Hepatocyte (in vitro differentiated cells): ENCODE results near the gene MEG3.

ENCODE experiments used
- CTCF ChIP-seq: fragments of 200-600 bp; sonication (generic); IDR thresholded peaks from 2 replicates; pipeline ENCODE4 v1.5.1; 2016; ENCODE audit warnings: antibody characterized with exemption, mild to moderate bottlenecking; ENCODE audit not compliant: poor library complexity
- EZH2 ChIP-seq: fragments of 200-600 bp; sonication (generic); IDR thresholded peaks from 2 replicates; pipeline ENCODE4 v1.6.1; 2016; ENCODE audit warnings: antibody characterized with exemption, mild to moderate bottlenecking, borderline replicate concordance

DNA sequence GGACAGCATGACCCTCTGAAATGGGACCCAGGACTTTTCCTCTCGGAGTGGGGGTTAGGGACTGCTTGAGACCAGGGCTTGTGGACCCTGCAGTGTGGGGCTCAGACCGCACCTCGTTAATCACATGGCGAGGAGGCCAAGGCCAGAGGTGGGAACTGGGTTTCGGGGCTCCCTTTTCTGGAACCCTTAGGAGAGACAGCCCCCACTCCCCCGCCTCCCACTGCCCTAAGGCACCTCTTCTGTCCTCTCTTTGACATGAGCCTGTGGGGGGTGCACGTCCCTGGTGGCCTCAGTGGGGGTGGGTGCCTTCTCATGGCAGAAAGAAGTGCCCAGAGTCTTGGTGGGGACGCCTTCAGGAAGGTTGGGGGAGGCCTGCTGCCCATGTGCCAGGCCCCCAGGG, 53.3 kb downstream of the MEG3 start:
- no peak for TF ChIP-seq CTCF
- no peak for TF ChIP-seq EZH2
